Activated B cell treated with CpG ODN at 0.5 μM for 24 hours (primary cell): ENCODE measurements around the gene CEBPB. TPM values are rescaled to one million over a fixed set of nuclear protein-coding genes. Genes with fewer than 3 reads are reported as not detected.

ENCODE experiments used
- ATAC-seq: fragments of 200-7000 bp; cut with Tn5 transposase; one replicate; pipeline ENCODE4 v1.10.0; 2021; ENCODE audit warnings: low read depth, mild to moderate bottlenecking, moderate library complexity
- CTCF ChIA-PET: fragments of 350-600 bp; sonication (Branson Sonifier 250); formaldehyde crosslinking; loops from one replicate; lab custom pipeline; 2021; ENCODE audit warnings: antibody characterized with exemption; lab: Charles Lee
- POLR2A ChIA-PET: fragments of 350-600 bp; sonication (Branson Sonifier 250); formaldehyde crosslinking; loops from one replicate; lab custom pipeline; 2021; ENCODE audit warnings: antibody characterized with exemption; lab: Charles Lee
- DNase-seq: peaks from one replicate; pipeline ENCODE4 v3.0.0; 2022
- H3K27ac Mint-ChIP-seq: one replicate; pipeline ENCODE4 v1.8.0; 2020; ENCODE audit warnings: mixed read lengths
- H3K27me3 Mint-ChIP-seq: one replicate; pipeline ENCODE4 v1.8.0; 2021; ENCODE audit warnings: mixed read lengths
- H3K36me3 Mint-ChIP-seq: one replicate; pipeline ENCODE4 v1.8.0; 2021; ENCODE audit warnings: low read depth, mixed read lengths
- H3K4me1 Mint-ChIP-seq: one replicate; pipeline ENCODE4 v1.8.0; 2021; ENCODE audit warnings: mixed read lengths
- H3K4me3 Mint-ChIP-seq: one replicate; pipeline ENCODE4 v1.8.0; 2020; ENCODE audit warnings: mild to moderate bottlenecking, mixed read lengths
- H3K9me3 Mint-ChIP-seq: one replicate; pipeline ENCODE4 v1.8.0; 2020; ENCODE audit warnings: mixed read lengths
- intact Hi-C: fragments of 100-400 bp; cut with micrococcal nuclease; formaldehyde crosslinking; loops from one replicate; pipeline ENCODE4 v1.15.1; 2024
- total RNA-seq: library from RNA; stranded (reverse); gene quantifications from 2 replicates; pipeline ENCODE4 v1.2.3, GENCODE V29; 2022
- TF ChIP-seq, protein P1 (sequence below): fragments of 200-600 bp; IDR thresholded peaks from one replicate; pipeline ENCODE4 v1.8.0; 2022; ENCODE audit warnings: antibody characterized with exemption, mild to moderate bottlenecking

CEBPB gene
- total RNA-seq, 1 donor from 2014 or later, result 23.5 TPM

DNA sequence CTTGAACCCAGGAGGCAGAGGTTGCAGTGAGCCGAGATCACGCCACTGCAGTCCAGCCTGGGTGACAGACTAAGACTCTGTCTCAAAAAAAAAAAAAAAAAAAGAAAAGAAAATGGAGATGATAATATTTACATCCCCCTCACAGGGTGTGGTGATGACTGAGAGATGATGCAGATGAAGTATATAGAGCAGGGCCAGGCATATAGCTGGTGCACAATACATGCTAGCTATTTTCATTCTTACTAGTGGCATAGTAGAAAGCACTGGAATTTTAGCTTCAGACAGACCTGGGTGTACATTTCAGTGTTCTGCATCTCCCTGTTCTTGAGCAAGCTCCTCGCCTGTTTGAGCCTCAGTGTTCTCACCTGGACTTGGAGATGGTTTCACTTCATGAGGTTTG, 36.9 kb downstream of the CEBPB start:
- TF ChIP-seq, protein P1, sequence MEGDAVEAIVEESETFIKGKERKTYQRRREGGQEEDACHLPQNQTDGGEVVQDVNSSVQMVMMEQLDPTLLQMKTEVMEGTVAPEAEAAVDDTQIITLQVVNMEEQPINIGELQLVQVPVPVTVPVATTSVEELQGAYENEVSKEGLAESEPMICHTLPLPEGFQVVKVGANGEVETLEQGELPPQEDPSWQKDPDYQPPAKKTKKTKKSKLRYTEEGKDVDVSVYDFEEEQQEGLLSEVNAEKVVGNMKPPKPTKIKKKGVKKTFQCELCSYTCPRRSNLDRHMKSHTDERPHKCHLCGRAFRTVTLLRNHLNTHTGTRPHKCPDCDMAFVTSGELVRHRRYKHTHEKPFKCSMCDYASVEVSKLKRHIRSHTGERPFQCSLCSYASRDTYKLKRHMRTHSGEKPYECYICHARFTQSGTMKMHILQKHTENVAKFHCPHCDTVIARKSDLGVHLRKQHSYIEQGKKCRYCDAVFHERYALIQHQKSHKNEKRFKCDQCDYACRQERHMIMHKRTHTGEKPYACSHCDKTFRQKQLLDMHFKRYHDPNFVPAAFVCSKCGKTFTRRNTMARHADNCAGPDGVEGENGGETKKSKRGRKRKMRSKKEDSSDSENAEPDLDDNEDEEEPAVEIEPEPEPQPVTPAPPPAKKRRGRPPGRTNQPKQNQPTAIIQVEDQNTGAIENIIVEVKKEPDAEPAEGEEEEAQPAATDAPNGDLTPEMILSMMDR, result no peak
- ChIA-PET CTCF (no interaction called here), POLR2A (no interaction called here)
- DNase-seq (no peak), ATAC-seq (no peak)
- no peaks in the 10 kb centered on the region for H3K4me1 Mint-ChIP-seq
- intact Hi-C loops, result no loop called here
- no peak overlapping the region for H3K27ac Mint-ChIP-seq
- no peaks in the 10 kb centered on the region for H3K36me3 Mint-ChIP-seq
- H3K4me3 Mint-ChIP-seq, result no peak overlapping the region
- peaks cover 9% of the 10 kb centered on the region for H3K27me3 Mint-ChIP-seq
- H3K9me3 Mint-ChIP-seq, result no peaks in the 10 kb centered on the region

DNA sequence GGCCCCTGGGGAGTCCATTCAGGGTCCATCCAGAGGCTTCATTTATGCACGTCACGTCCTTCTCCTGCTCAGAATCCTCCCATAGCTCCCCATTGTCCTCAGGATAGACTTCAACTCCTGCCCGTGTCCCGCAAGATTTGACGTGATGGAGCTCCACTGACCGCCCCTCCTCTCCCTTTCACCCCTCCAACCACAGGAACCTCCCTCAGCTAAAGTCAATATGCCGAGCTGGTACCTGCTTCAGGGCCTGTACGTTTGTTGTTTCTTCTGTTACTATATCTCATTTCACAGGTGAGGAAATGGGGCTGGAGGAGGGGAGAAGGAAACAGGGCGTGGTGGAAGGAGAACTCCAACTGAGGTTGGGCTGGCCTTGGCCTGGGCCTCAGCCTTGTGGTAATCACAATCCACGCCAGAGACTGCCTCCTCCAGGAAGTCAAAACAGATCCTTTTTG, 38.6 kb downstream of the CEBPB start:
- intact Hi-C loops, result no loop called here
- peaks cover 14% of the 10 kb centered on the region for H3K27me3 Mint-ChIP-seq
- H3K36me3 Mint-ChIP-seq, result no peaks in the 10 kb centered on the region
- H3K9me3 Mint-ChIP-seq, result no peaks in the 10 kb centered on the region
- H3K27ac Mint-ChIP-seq, result no peak overlapping the region
- no peak for DNase-seq
- CTCF ChIA-PET, result no interaction called here
- no peak for ATAC-seq
- no peak overlapping the region for H3K4me3 Mint-ChIP-seq
- POLR2A ChIA-PET, result no interaction called here
- TF ChIP-seq, protein P1, result no peak
- no peaks in the 10 kb centered on the region for H3K4me1 Mint-ChIP-seq

DNA sequence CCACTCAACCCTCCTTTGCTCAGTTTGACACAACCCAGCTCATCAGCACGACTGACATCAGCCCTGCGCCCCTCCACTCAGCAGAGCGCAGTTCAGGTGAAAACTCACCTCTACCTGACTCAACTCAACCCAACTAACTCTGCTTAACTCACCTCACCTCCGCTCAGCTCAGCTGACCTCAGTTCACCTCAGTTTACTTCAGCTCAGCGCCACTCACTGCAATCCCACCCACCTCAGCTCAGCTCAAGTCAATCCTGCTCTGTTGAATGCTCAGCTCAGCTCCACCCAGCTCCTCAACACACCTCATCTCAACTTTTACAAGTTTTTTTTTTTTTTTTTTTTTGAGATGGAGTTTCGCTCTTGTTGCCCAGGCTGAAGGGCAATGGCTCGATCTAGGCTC, 39.6 kb downstream of the CEBPB start:
- H3K9me3 Mint-ChIP-seq, result no peaks in the 10 kb centered on the region
- peaks cover 14% of the 10 kb centered on the region for H3K27me3 Mint-ChIP-seq
- H3K27ac Mint-ChIP-seq, result no peak overlapping the region
- ATAC-seq, result no peak
- ChIA-PET POLR2A (no interaction called here), CTCF (no interaction called here)
- no peaks in the 10 kb centered on the region for H3K4me1 Mint-ChIP-seq
- intact Hi-C loops, result no loop called here
- no peaks in the 10 kb centered on the region for H3K36me3 Mint-ChIP-seq
- H3K4me3 Mint-ChIP-seq, result no peak overlapping the region
- DNase-seq, result no peak
- TF ChIP-seq, protein P1, result no peak

DNA sequence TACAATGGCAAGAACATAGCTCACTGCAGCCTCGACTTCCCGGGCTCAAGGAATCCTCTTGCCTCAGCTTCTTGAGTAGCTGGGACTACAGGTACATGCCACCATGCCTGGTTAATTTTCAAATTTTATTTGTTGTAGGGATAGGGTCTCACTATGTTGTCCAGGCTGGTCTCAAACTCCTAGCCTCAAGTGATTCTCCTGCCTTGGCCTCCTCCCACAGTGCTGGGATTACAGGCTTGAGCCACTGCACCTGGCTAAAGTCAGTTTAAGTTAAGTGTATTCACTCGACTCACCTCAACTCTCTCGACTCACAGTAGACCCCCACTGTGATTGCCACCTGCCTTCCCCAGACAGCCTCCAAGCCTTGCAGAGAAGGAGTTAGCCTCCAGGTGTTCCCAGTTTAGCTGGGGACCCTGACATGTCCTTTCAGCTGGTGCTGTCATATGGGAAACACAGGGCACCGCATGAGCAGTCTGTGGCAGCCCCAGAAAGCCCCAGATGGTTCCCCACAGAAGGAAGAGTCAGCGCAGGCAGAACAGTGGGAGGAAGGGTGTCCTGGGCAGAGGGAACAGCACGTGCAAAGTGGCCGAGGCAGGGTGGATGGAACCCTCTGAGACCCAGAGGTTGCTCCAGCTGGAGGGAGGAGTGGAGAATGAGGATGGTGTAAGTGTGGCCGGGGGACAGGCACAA, 40.4 kb downstream of the CEBPB start:
- ChIA-PET POLR2A (no interaction called here), CTCF (no interaction called here)
- Mint-ChIP-seq H3K4me1 (no peaks in the 10 kb centered on the region), H3K9me3 (no peaks in the 10 kb centered on the region), H3K27me3 (peaks cover 12% of the 10 kb centered on the region), H3K36me3 (no peaks in the 10 kb centered on the region), H3K27ac (no peak overlapping the region), H3K4me3 (no peak overlapping the region)
- TF ChIP-seq, protein P1, result no peak
- DNase-seq, result no peak
- no peak for ATAC-seq
- intact Hi-C loops, result no loop called here

DNA sequence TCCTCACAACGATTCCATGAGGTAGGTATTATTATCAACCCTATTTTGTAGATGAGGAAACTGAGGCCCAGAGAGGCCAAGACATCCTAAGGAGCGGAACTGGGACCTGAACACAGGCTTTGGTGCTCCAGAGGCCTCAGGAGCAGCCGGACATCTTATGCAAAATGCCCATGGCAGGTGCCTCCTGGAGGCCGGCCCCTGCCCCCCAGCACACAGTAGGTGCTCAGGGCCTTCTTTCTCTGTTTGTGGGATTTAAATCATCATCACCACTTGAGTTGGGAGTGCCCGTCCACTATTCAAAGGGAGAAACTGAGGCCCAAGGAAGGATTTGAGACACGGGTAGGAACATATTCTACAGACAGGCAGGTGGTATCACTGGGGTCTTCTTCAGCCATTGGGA, 41.2 kb downstream of the CEBPB start:
- Mint-ChIP-seq H3K9me3 (no peaks in the 10 kb centered on the region), H3K4me3 (no peak overlapping the region), H3K36me3 (no peaks in the 10 kb centered on the region), H3K27me3 (peaks cover 8% of the 10 kb centered on the region), H3K27ac (no peak overlapping the region), H3K4me1 (no peaks in the 10 kb centered on the region)
- TF ChIP-seq, protein P1, result no peak
- DNase-seq (no peak), ATAC-seq (no peak)
- POLR2A ChIA-PET, result no interaction called here
- CTCF ChIA-PET, result no interaction called here
- intact Hi-C loops, result no loop called here
